Measurements from ENCODE around the gene SLC35E2B. TPM values are rescaled to one million over a fixed set of nuclear protein-coding genes. Genes with fewer than 3 reads are reported as not detected.

Gene SLC35E2B
- total and polyA plus RNA-seq, 2 of the 13 experiments (the other 11 are each of a cell fraction or from before 2014, with no cell fraction given) = 14.1 to 19.7 TPM

DNA sequence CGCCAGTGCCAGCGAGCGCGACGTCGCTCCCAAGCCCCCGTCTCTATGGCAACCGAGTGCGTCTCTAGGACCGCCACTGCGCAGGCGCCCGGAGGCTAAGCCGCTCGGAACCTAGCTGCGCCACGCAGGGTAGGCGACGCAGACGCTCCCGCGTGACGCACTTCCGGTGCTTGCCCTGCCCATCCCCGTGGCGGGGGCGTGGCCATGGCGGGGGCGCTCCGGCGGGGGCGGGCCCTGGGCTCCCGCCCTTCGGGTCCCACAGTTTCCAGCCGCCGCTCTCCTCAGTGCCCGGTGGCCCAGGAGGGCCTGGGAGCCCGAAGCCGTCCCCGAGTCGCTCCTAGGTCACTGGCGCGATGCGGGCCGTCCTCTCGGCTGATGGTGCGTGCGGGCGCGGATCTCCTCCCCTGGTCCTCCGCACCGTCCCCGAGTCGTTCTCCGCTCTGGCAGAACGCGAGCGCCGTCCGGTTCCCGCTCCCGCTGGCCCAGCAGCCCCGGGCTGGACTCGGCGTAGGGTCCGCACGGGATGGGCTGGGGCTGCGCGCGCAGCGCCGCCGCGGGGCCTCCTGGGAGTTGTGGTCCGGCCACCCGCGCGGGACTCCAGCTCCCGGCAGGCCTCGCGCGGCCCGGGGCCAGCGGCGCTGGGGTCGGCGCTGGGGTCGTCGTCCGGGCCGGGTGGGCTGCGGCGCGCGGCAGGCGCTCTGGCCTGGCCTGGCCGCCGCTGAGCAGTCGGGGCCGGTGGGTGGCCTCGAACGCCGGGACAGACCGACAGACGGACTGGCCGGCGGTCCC lies 77.1 kb downstream of the SLC35E2B start, which contains the start of gene MIB2 (continued):
- TF ChIP-seq, protein P1, sequence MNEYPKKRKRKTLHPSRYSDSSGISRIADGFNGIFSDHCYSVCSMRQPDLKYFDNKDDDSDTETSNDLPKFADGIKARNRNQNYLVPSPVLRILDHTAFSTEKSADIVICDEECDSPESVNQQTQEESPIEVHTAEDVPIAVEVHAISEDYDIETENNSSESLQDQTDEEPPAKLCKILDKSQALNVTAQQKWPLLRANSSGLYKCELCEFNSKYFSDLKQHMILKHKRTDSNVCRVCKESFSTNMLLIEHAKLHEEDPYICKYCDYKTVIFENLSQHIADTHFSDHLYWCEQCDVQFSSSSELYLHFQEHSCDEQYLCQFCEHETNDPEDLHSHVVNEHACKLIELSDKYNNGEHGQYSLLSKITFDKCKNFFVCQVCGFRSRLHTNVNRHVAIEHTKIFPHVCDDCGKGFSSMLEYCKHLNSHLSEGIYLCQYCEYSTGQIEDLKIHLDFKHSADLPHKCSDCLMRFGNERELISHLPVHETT (CRISPR knock-in tag; conservative IDR thresholded peaks at IDR 0.05) = peak; percentile 78
- peak; percentile 64 for TF ChIP-seq IKZF5 (CRISPR knock-in tag; IDR thresholded peaks at IDR 0.05)
- no peak for TF ChIP-seq ZNF724P (CRISPR knock-in tag; IDR thresholded peaks at IDR 0.05; ENCODE audit: borderline replicate concordance)
- TF ChIP-seq TAF15 (IDR thresholded peaks at IDR 0.05; ENCODE audit: low read depth, low read length, poor library complexity, severe bottlenecking) = peak; percentile 34
- TF ChIP-seq, protein P2, sequence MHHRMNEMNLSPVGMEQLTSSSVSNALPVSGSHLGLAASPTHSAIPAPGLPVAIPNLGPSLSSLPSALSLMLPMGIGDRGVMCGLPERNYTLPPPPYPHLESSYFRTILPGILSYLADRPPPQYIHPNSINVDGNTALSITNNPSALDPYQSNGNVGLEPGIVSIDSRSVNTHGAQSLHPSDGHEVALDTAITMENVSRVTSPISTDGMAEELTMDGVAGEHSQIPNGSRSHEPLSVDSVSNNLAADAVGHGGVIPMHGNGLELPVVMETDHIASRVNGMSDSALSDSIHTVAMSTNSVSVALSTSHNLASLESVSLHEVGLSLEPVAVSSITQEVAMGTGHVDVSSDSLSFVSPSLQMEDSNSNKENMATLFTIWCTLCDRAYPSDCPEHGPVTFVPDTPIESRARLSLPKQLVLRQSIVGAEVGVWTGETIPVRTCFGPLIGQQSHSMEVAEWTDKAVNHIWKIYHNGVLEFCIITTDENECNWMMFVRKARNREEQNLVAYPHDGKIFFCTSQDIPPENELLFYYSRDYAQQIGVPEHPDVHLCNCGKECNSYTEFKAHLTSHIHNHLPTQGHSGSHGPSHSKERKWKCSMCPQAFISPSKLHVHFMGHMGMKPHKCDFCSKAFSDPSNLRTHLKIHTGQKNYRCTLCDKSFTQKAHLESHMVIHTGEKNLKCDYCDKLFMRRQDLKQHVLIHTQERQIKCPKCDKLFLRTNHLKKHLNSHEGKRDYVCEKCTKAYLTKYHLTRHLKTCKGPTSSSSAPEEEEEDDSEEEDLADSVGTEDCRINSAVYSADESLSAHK (CRISPR knock-in tag; IDR thresholded peaks at IDR 0.05; ENCODE audit: borderline replicate concordance) = no peak
- TF ChIP-seq PHB2 (IDR thresholded peaks at IDR 0.05; ENCODE audit: partially characterized antibody) = no peak
- peak; percentile 60 for TF ChIP-seq ELF1 (CRISPR knock-in tag; IDR thresholded peaks at IDR 0.05)
- TF ChIP-seq ZEB1 (IDR thresholded peaks at IDR 0.05; ENCODE audit: insufficient replicate concordance, low read depth) = no peak
- TF ChIP-seq CREM (IDR thresholded peaks at IDR 0.05) = peak; percentile 92
- TF ChIP-seq CREM (CRISPR knock-in tag; IDR thresholded peaks at IDR 0.05) = peak; percentile 85
- no peak for TF ChIP-seq CAMTA2 (CRISPR knock-in tag; IDR thresholded peaks at IDR 0.05; ENCODE audit: borderline replicate concordance)
- no peak for TF ChIP-seq THAP8 (CRISPR knock-in tag; IDR thresholded peaks at IDR 0.05; ENCODE audit: borderline replicate concordance)
- peak; percentile 75; the same call in 1 of the 2 replicates for TF ChIP-seq MXD4 (CRISPR knock-in tag; IDR thresholded peaks at IDR 0.05)
- TF ChIP-seq ZNF382 (CRISPR knock-in tag; IDR thresholded peaks at IDR 0.05; ENCODE audit: borderline replicate concordance) = no peak
- TF ChIP-seq SOX6 (IDR thresholded peaks at IDR 0.05) = no peak
- 0 out of 2 replicates have a peak, but pooled peaks have one; percentile 35 for TF ChIP-seq SOX6 (CRISPR knock-in tag; IDR thresholded peaks at IDR 0.05)
- TF ChIP-seq ADNP (CRISPR knock-in tag; IDR thresholded peaks at IDR 0.05) = no peak
- TF ChIP-seq KLF9 (CRISPR knock-in tag; IDR thresholded peaks at IDR 0.05; ENCODE audit: low read depth) = no peak
- peak; percentile 54; the same call in 1 of the 2 replicates for TF ChIP-seq AHR (CRISPR knock-in tag; IDR thresholded peaks at IDR 0.05)
- TF ChIP-seq ZNF460 (CRISPR knock-in tag; IDR thresholded peaks at IDR 0.05; ENCODE audit: borderline replicate concordance) = no peak
- TF ChIP-seq RARA (CRISPR knock-in tag; IDR thresholded peaks at IDR 0.05) = peak; percentile 18; the same call in 1 of the 2 replicates
- no peak for TF ChIP-seq SNRNP70 (IDR thresholded peaks at IDR 0.05; ENCODE audit: low read depth, low read length)
- TF ChIP-seq, protein P3, sequence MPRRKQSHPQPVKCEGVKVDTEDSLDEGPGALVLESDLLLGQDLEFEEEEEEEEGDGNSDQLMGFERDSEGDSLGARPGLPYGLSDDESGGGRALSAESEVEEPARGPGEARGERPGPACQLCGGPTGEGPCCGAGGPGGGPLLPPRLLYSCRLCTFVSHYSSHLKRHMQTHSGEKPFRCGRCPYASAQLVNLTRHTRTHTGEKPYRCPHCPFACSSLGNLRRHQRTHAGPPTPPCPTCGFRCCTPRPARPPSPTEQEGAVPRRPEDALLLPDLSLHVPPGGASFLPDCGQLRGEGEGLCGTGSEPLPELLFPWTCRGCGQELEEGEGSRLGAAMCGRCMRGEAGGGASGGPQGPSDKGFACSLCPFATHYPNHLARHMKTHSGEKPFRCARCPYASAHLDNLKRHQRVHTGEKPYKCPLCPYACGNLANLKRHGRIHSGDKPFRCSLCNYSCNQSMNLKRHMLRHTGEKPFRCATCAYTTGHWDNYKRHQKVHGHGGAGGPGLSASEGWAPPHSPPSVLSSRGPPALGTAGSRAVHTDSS (CRISPR knock-in tag; conservative IDR thresholded peaks at IDR 0.05) = 0 out of 2 replicates have a peak, but pooled peaks have one; percentile 40
- no peak for TF ChIP-seq ZNF530 (CRISPR knock-in tag; IDR thresholded peaks at IDR 0.05; ENCODE audit: low read depth)

All from HepG2 (cell line).